HL-60 (cell line): ENCODE data around the gene GOLGA6L6.
"Not testable (repeated sequence)": the region's sequence is repeated elsewhere in the genome, so short reads cannot be mapped to it uniquely, and the experiment has no call there.

ENCODE experiments used
- CTCF ChIP-seq: IDR thresholded peaks from one replicate; pipeline ENCODE4 v1.5.1; 2011; ENCODE audit warnings: low read length, control low read depth, inconsistent platforms; ENCODE audit not compliant: insufficient read depth
- GABPA ChIP-seq: IDR thresholded peaks from 2 replicates; pipeline ENCODE4 v1.6.1; 2012; ENCODE audit warnings: low read depth
- POLR2AphosphoS5 ChIP-seq: IDR thresholded peaks from 2 replicates; pipeline ENCODE4 v1.6.1; 2012; ENCODE audit warnings: low read depth
- REST ChIP-seq: IDR thresholded peaks from 2 replicates; pipeline ENCODE4 v1.6.1; 2012; ENCODE audit warnings: low read depth; ENCODE audit not compliant: insufficient replicate concordance
- SPI1 ChIP-seq: IDR thresholded peaks from 2 replicates; pipeline ENCODE4 v1.6.1; 2012; ENCODE audit warnings: low read depth, mild to moderate bottlenecking, borderline replicate concordance

- not testable (repeated sequence) for TF ChIP-seq CTCF, POLR2AphosphoS5, REST, SPI1, GABPA
Measured at GRCh38 chr15:20579662-20580061, 38.1 kb upstream of the GOLGA6L6 start.
